Bronchial epithelial cell (primary cell): Measurements from ENCODE around the gene ANO8. TPM values are rescaled to one million over a fixed set of nuclear protein-coding genes. Genes with fewer than 3 reads are reported as not detected.
"Not testable (repeated sequence)": the region's sequence is repeated elsewhere in the genome, so short reads cannot be mapped to it uniquely, and the experiment has no call there.

Source experiments
- DNase-seq: peaks from one replicate; pipeline ENCODE4 v3.0.0-alpha.2; 2010; ENCODE audit warnings: low read depth
- FAIRE-seq: peaks from 2 replicates; lab custom pipeline; 2011; peaks lifted over from hg19 to GRCh38; lab: Jason Lieb, UNC
- H3K27me3 ChIP-seq: 2 replicates; pipeline ENCODE4 v1.5.1; 2011; ENCODE audit warnings: low read length; ENCODE audit not compliant: control insufficient read depth, insufficient read depth
- H3K36me3 ChIP-seq: 2 replicates; pipeline ENCODE4 v1.5.1; 2011; ENCODE audit warnings: low read length; ENCODE audit not compliant: control insufficient read depth, insufficient read depth
- H3K4me3 ChIP-seq: 2 replicates; pipeline ENCODE4 v1.5.1; 2011; ENCODE audit warnings: mild to moderate bottlenecking, low read depth, low read length, control low read depth
- CTCF ChIP-seq: IDR thresholded peaks from 2 replicates; pipeline ENCODE4 v1.5.1; 2011; ENCODE audit warnings: mild to moderate bottlenecking, moderate library complexity, low read length, control low read depth, inconsistent platforms; ENCODE audit not compliant: insufficient read depth, severe bottlenecking
- total RNA-seq: library from RNA; depleted of rRNA; stranded (reverse); fragments of >200 nt; gene quantifications from 2 replicates; pipeline ENCODE4 v1.2.1, GENCODE V29; 2014

The ANO8 gene
- total RNA-seq, 1 donor from 2014 or later = 2.6 TPM

DNA sequence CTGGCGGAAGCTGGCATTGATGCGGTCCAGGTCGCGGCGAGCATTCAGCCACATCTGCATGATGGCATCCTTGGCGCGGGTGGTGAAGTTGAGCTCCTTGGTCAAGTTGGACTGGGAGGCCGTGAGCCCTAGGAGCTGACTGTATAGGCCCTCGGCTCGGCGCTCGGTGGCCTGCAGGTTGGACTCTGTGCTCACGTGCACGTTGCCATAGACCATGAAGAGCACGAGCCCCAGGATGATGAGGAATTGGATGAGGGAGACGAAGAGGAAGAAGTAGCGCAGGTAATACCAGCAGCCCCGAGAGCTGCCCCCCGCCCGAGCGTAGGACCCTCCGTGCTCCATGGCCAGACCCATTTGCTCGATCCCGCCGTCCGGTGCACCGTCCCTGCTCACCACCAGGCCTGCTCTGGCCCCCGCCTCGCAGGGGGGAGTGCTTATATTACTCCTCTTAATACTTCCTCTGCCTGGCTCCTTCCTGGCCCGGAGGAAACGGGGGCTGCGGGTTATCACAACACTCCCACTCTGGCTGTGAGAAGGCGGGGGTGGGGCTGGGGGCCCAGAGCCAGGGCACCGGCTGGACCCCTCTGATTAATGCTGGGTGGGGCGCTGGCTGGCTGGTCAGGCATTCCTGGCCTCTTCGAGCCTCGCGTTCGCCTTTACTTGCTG lies 42.4 kb upstream of the ANO8 start, which contains the start of gene PLVAP:
PLVAP (minus strand) TSS at position 408 of the 666 bp plus-strand sequence; CDS start at position 354, 54 bp downstream.
- no peaks in the 10 kb centered on the region for H3K27me3 ChIP-seq
- DNase-seq (no peak), FAIRE-seq (no peak)
- TF ChIP-seq CTCF = no peak
- no peak within 1 kb of the TSS for H3K4me3 ChIP-seq
- H3K36me3 ChIP-seq = no peaks in the 10 kb centered on the region

- FAIRE-seq (no peak), DNase-seq (no peak)
- no peak overlapping the region for H3K4me3 ChIP-seq
- TF ChIP-seq CTCF = no peak
- H3K36me3 ChIP-seq = no peaks in the 10 kb centered on the region
- no peaks in the 10 kb centered on the region for H3K27me3 ChIP-seq
Observed at GRCh38 chr19:17370026-17370587, 35.5 kb upstream of the ANO8 start.

- no peak for TF ChIP-seq CTCF
- no peak for FAIRE-seq
- H3K27me3 ChIP-seq = no peaks in the 10 kb centered on the region
Observed at GRCh38 chr19:17365361-17365760, 30.7 kb upstream of the ANO8 start.

DNA sequence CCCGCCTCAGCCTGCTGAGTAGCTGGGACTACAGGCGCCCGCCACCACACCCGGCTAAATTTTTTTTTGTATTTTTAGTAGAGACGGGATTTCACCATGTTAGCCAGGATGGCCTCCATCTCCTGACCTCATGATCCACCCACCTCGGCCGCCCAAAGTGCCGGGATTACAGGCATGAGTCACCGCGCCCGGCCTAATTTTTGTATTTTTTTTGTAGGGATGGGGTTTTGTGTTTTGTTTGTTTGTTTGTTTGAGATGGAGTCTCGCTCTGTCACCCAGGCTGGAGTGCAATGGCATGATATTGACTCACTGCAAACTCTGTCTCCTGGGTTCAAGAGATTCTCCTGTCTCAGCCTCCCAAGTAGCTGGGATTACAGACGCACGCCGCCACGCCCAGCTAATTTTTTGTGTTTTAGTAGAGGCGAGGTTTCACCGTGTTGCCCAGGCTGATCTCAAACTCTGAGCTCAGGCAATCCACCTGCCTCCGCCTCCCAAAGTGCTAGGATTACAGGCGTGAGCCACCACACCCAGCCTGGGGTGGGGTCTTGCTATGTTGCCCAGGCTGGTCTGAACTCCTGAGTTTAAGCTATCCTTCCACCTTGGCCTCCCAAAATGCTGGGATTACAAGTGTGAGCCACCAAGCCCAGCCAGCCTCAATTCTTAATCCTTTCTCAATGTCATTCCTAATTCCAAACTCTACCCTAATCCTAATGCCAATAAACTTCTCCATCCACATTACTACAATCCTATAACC lies 29.4 kb upstream of the ANO8 start:
- not testable (repeated sequence) for H3K27me3 ChIP-seq, H3K4me3 ChIP-seq, FAIRE-seq, DNase-seq, H3K36me3 ChIP-seq

More at GRCh38 chr19:17365361-17365760, 30.7 kb upstream of the ANO8 start:
- no peaks in the 10 kb centered on the region for H3K36me3 ChIP-seq
- no peak for DNase-seq
- no peak overlapping the region for H3K4me3 ChIP-seq

GRCh38 chr19:17359905-17360800 lies 25.5 kb upstream of the ANO8 start:
- TF ChIP-seq CTCF = no peak
- Histone ChIP-seq H3K36me3 (no peaks in the 10 kb centered on the region), H3K27me3 (no peaks in the 10 kb centered on the region), H3K4me3 (no peak overlapping the region)
- FAIRE-seq (no peak), DNase-seq (no peak)

- FAIRE-seq = no peak
- DNase-seq = no peak
- Histone ChIP-seq H3K27me3 (no peaks in the 10 kb centered on the region), H3K4me3 (no peak overlapping the region), H3K36me3 (no peaks in the 10 kb centered on the region)
- TF ChIP-seq CTCF = no peak
Observed at GRCh38 chr19:17358395-17358794, 23.7 kb upstream of the ANO8 start.
